GM12864 (cell line): ENCODE data around the gene KCNC2.

Source experiments
- DNase-seq: peaks from one replicate; pipeline ENCODE4 v3.0.0-alpha.2; 2011; ENCODE audit warnings: low read depth
- H3K4me3 ChIP-seq: 2 replicates; pipeline ENCODE4 v1.5.1; 2011; ENCODE audit warnings: mild to moderate bottlenecking, low read depth, low read length, control low read depth
- CTCF ChIP-seq: IDR thresholded peaks from 2 replicates; pipeline ENCODE4 v1.5.1; 2011; ENCODE audit warnings: low read depth, mild to moderate bottlenecking, moderate library complexity, low read length, control low read depth, inconsistent platforms; ENCODE audit errors: missing control alignments

KCNC2 gene

GRCh38 chr12:75081305-75081704 is 128.3 kb downstream of the KCNC2 start:
- no peak for TF ChIP-seq CTCF
- no peak for DNase-seq
- H3K4me3 ChIP-seq: no peak overlapping the region

DNA sequence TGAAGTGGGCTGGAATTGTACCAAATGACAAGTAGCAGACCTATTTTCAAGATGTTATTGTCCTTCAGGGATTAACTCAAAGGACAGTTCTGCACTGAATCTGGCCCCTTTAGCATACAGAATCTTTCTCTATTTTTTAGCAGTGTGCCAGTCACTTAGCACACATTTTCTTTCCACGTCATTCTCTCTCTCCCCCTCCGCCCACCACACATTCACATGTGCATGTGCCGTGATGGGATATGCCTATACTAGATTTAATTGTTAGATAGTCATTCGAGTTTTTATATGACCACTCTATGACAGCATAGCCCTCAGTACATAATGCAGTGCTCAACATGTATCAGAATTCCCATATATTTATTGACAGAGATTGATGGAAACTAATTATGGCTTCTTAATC is 129.1 kb downstream of the KCNC2 start:
- TF ChIP-seq CTCF: no peak
- no peak for DNase-seq
- H3K4me3 ChIP-seq: no peak overlapping the region

- TF ChIP-seq CTCF: no peak
- DNase-seq: no peak
- H3K4me3 ChIP-seq: no peak overlapping the region
Observed at GRCh38 chr12:75065482-75065881, 144.2 kb downstream of the KCNC2 start.

GRCh38 chr12:75062691-75063090 is 146.9 kb downstream of the KCNC2 start:
- no peak for DNase-seq
- TF ChIP-seq CTCF: no peak

DNA sequence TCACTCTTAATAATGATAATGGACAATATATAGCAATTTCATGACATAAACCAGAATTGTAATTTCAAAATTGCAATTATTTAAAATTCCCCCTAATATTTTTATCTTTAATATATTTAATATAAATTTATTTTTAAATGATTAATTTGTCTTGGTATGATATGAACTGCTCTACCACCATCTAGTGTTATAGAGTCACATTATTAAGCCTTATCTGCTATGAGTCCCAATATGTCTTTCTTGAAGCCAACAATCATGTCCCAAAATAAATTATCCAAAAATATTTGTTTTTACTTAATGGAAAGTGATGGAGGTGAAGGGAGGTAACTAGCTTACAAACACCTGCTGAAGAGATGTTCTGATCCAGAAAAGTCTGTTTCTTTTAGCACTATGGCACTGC is 151.4 kb downstream of the KCNC2 start:
- no peak for TF ChIP-seq CTCF
- no peak overlapping the region for H3K4me3 ChIP-seq
- no peak for DNase-seq

More at GRCh38 chr12:75062691-75063090, 146.9 kb downstream of the KCNC2 start:
- H3K4me3 ChIP-seq: no peak overlapping the region

- no peak overlapping the region for H3K4me3 ChIP-seq
- no peak for DNase-seq
- TF ChIP-seq CTCF: no peak
Observed at GRCh38 chr12:75048767-75049166, 160.9 kb downstream of the KCNC2 start.

- TF ChIP-seq CTCF: no peak
- H3K4me3 ChIP-seq: no peak overlapping the region
- no peak for DNase-seq
Observed at GRCh38 chr12:75047885-75048525, 161.6 kb downstream of the KCNC2 start.
